Activated CD4-positive, alpha-beta T cell treated with anti-CD3 and anti-CD28 coated beads, Interleukin-2, amount 10 ng/mL, durations not matched to agents 24 days and 14 days (primary cell): Measurements from ENCODE around the gene AURKAIP1. TPM values are rescaled to one million over a fixed set of nuclear protein-coding genes. Genes with fewer than 3 reads are reported as not detected.

Experiments
- DNase-seq: peaks from one replicate; pipeline ENCODE4 v3.0.0; 2022
- H3K27ac Mint-ChIP-seq: one replicate; pipeline ENCODE4 v1.8.0; 2022; ENCODE audit warnings: mild to moderate bottlenecking, mixed read lengths
- H3K27me3 Mint-ChIP-seq: one replicate; pipeline ENCODE4 v1.8.0; 2022; ENCODE audit warnings: mixed read lengths
- H3K36me3 Mint-ChIP-seq: one replicate; pipeline ENCODE4 v1.8.0; 2022; ENCODE audit warnings: low read depth, mild to moderate bottlenecking, mixed read lengths
- H3K4me1 Mint-ChIP-seq: one replicate; pipeline ENCODE4 v1.8.0; 2021; ENCODE audit warnings: mixed read lengths
- H3K4me3 Mint-ChIP-seq: one replicate; pipeline ENCODE4 v1.8.0; 2022; ENCODE audit warnings: mild to moderate bottlenecking, moderate library complexity, mixed read lengths
- H3K9me3 Mint-ChIP-seq: one replicate; pipeline ENCODE4 v1.8.0; 2021; ENCODE audit warnings: mixed read lengths
- intact Hi-C: fragments of 100-400 bp; cut with micrococcal nuclease; formaldehyde crosslinking; loops from one replicate; pipeline ENCODE4 v1.15.1; 2023
- total RNA-seq: library from RNA; stranded (reverse); gene quantifications from 2 replicates; pipeline ENCODE4 v1.2.3, GENCODE V29; 2022

Gene AURKAIP1
- total RNA-seq, 1 donor from 2014 or later = 146 TPM

DNA sequence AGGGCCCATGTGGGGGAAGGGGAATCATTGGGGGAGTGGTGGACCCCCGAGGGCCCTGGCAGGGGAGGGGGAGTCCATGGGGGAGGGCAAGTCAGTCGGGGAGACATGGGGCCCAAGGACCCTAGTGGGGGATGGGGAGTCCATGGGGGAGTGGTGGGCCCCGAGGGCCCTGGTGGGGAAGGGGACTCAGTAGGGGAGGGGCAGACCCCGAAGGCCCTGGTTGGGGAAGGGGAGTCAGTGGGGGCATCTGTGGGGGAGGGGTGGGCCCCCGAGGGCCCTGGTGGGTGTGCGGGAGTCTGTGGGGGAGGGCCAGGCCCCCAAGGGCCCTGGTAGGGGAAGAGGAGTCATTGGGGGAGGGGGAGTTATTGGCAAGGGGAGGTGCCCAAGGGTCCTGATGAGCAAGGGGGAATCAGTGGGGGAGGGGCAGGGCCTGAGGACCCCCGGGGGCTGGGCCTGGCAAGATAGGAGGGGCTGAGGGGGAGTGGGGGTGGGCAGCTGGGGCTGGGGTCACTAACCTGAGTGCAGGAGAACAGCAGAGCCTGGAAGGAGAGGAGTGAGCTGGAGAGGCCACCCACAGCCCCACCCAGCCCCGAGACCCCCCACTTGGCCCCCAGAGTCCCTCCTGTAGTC, 18.7 kb downstream of the AURKAIP1 start:
- DNase-seq = no peak
- intact Hi-C loops = no loop called here
- peaks cover 14% of the 10 kb centered on the region for H3K4me1 Mint-ChIP-seq
- H3K9me3 Mint-ChIP-seq = no peaks in the 10 kb centered on the region
- peaks cover 2% of the 10 kb centered on the region for H3K36me3 Mint-ChIP-seq
- no peak overlapping the region for H3K27ac Mint-ChIP-seq
- H3K4me3 Mint-ChIP-seq = no peak overlapping the region
- peaks cover 30% of the 10 kb centered on the region for H3K27me3 Mint-ChIP-seq

DNA sequence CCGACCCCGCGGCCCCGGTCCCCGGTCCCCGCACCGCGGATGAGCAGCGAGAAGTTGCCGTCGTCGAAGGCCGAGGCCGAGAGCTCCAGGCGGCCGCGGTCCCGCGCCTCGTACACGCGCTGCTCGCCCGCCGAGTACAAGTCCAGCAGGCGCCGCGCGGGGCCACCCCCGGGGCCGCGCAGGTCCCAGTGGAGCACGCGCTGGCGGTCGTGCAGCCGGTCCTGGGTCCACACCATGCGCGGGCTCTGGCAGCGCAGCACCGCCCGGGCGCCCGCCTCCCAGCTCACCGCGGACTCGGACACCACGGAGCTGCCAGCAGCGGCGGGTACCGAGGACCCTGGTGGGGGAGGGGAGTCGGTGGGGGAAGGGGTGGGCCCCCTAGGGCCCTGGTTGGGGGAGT, 19.6 kb downstream of the AURKAIP1 start:
- Mint-ChIP-seq H3K4me3 (no peak overlapping the region), H3K27ac (no peak overlapping the region), H3K9me3 (no peaks in the 10 kb centered on the region), H3K4me1 (peaks cover 14% of the 10 kb centered on the region), H3K27me3 (peaks cover 26% of the 10 kb centered on the region), H3K36me3 (peaks cover 2% of the 10 kb centered on the region)
- no peak for DNase-seq
- intact Hi-C loops = no loop called here

DNA sequence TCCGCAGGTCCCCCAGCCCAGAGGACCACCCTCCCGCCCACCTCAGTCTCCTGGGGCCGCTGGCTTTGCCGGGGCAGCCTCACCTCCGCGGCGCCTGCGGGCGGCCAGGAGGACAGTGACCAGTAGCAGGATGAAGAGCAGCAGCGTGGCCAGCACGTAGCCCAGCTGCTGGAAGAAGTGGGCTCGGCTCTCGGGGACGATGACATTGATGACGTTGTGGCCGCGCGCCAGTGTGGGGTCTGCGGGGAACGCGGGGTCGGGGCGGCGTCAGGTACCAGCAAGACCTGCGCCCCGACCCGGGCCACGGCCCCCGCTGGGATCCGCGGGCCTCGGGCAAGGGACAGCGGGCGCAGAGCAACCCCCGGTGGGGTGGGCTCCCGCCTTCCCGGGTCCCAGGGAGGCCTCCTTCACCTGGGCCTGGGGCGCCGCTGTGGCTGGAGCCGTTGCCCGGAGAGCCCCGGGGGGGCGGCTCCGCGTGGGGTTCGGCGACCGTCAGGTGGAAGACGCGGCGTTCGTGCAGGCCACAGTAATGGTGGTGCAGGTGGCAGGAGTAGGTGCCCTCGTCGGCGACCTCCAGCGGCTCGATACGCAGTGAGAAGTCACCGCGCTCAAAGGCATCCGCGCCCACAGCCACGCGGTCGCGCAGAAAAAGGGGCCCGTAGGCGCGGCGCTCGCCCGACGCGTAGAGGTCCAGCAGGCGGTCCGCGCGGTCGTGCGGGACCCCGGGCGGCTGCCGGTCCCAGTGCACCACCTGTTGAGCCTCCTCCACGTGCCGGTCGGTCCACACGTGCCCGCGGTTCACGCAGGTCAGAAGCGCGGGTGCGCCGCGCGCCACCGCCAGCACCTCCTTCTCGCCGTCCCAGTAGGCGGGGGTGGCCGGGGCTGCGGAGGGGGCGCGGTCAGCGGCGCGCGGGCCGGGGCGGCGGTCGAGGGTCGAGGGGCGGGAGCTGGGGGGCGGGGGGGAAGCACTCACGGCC, 20.4 kb downstream of the AURKAIP1 start:
- Mint-ChIP-seq H3K4me1 (peaks cover 14% of the 10 kb centered on the region), H3K9me3 (no peaks in the 10 kb centered on the region), H3K27me3 (peaks cover 26% of the 10 kb centered on the region), H3K4me3 (no peak overlapping the region), H3K36me3 (peaks cover 2% of the 10 kb centered on the region), H3K27ac (no peak overlapping the region)
- intact Hi-C loops = no loop called here
- no peak for DNase-seq

DNA sequence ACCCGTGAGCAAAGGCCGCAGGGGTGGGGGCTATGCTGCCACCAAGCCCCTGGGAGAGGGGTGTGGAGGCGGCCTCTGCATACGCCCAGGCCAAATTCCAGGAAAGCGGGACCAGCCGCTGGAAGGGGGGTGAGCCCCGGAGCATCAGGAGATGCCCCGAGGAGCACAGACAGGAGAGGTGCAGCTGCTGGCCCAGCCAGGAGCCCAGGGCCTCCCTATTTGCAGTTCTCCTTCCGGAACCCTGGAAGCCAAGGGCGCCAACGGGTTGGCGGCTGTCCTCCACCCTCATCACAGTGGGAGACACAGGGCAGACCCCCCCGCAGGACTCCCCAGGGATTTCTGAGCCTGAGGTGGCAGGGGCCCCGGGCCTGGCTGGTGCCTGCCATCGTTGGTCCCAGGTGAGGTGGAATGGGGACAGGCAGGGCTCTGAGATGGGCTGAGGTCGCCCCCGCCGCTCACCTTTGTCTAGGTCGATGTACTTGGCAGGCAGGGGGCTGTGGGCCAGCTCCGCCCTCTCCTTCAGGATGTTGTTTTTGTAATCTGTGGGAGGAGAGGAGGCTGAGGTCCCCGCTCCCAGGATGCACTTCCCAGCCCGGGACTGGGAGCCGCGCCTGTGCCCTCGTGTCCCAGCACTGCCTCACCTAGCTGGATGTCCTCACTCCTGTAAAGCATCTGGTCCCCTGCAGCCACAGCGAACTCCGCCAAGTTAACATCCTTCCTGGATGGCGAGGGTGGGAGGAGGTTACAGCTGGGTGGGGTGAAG, 21.4 kb downstream of the AURKAIP1 start:
- no peak for DNase-seq
- Mint-ChIP-seq H3K9me3 (no peaks in the 10 kb centered on the region), H3K36me3 (peaks cover 2% of the 10 kb centered on the region), H3K4me1 (peaks cover 8% of the 10 kb centered on the region), H3K4me3 (no peak overlapping the region), H3K27ac (no peak overlapping the region), H3K27me3 (peaks cover 26% of the 10 kb centered on the region)
- intact Hi-C loops = no loop called here

DNA sequence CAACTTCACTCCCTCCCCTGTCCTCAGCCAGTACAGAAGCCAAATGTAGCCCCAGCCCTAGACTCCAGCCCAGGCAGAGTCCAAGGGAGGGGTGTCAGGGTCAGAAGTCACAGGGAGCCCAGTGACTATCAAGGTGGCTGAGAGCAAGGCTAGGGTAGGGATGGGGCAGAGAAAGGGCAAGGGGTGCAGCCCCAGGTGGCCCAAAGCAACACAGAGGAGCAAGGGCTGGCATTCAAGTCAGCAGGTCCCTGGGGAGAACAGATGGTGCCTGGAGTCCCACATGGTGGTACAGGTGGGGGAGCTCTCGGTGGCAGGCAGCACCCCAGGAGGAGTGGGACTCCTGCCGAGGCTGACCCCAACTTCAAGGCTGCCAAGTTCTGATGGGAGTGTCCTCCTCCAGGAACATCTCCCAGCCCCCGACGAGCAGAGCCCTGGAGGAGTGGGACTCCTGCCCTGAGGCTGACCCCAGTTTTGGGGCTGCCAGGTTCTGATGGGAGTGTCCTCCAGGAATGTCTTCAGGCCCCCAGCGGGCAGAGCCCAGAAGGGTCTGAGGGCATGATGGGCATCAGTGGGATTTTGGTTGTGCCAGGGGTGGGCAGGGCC, 22.1 kb downstream of the AURKAIP1 start:
- H3K27ac Mint-ChIP-seq = no peak overlapping the region
- intact Hi-C loops = no loop called here
- no peak for DNase-seq
- H3K9me3 Mint-ChIP-seq = no peaks in the 10 kb centered on the region
- peaks cover 2% of the 10 kb centered on the region for H3K36me3 Mint-ChIP-seq
- peaks cover 25% of the 10 kb centered on the region for H3K27me3 Mint-ChIP-seq
- peaks cover 6% of the 10 kb centered on the region for H3K4me1 Mint-ChIP-seq
- no peak overlapping the region for H3K4me3 Mint-ChIP-seq

DNA sequence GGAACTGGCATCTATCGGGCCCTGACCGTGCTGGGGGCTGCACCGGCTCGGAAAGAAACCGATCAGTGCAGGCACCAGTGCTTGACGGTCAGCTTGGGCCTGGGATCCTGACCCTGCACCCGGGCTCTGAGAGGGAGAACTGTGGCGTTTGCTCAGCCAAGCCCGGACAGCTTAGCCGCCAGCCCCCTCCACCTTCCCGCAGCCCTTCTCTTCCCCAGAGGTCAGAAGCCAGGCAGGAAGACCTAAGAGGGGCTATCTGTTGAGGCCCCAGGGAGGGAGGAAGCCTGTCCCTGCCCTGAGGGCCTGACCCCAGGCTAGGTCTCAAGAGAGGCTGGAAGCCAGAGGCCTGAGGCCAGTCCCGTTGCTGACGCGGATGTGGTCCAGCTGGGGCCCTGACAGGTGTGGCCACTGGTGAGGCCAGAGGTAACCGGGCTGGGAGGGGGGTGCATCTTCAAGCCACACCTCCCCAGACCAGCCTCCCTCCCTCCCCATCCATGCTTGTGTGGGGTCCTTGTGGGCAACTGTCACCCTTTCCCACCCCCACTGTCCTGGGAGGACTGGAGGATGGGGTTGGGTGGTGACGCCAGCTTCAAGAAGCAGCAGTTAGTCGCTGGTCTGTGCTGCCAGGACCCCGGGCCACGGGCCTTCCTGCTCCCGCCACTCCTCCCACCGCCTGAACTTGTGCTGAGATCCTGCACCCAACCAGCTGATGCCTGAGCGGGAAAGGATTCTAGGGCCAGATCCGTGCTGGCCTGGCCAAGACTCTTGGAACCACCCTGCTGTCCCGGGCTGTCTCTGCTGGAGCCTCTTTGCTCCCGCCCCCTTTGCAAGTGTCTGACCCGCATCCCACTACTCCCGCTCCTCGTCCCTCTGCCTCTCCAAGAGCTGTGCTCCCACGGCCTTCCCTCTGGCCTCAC, 23.2 kb downstream of the AURKAIP1 start:
- Mint-ChIP-seq H3K9me3 (no peaks in the 10 kb centered on the region), H3K4me3 (peak overlapping the region; percentile 80), H3K27me3 (peaks cover 20% of the 10 kb centered on the region), H3K36me3 (peaks cover 2% of the 10 kb centered on the region), H3K4me1 (peaks cover 16% of the 10 kb centered on the region), H3K27ac (peak overlapping the region; percentile 73)
- DNase-seq = no peak
- intact Hi-C loops = no loop called here

DNA sequence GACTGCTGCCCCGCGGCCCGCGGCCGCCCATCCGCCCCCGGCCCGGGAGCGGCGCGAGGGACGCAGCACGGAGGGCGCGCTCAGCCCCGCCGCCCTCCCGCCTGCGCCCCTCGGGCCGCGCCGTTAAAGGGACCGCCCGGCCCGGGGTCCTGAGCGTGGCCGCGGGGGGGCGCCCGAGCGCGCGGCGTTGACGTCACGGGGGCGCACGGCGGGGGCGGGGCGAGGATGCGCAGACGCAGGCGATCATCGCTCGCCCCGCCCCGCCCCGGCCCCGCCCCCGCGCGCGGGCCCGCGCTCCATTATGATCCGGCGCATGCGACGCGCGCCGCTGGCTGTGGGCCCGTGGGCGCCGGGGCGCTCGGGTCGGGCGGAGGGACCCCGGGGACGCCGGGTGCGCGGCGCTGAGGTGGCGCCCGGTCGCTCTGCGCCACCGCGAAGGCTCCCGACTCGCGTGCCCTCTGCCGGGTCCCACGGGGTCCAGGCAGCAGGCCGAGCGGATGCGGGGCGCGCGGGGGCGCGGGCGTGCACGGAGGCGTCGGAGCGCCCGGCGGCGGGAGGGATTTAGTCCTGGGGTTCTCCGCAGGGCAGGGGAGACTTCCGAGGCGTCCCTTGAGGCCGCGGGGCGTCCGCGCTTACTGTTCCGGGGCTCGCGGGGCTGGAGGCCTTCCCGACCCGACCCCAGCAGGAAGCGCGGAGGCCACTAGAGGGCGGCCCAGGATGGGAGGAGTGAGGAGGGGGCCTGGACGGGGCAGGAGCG, 25.6 kb downstream of the AURKAIP1 start, which contains the start of gene DVL1:
Gene DVL1 (minus strand): TSS at position 163 of the 757 bp plus-strand sequence. CDS start 353 bp downstream, outside the sequence.
- Mint-ChIP-seq H3K9me3 (no peaks in the 10 kb centered on the region), H3K4me1 (peaks cover 19% of the 10 kb centered on the region), H3K4me3 (peak within 1 kb of the TSS; percentile 81), H3K27me3 (peaks cover 20% of the 10 kb centered on the region), H3K27ac (no peak within 1 kb of the TSS), H3K36me3 (peaks cover 2% of the 10 kb centered on the region)
- DNase-seq = peak; percentile 91
- intact Hi-C loops = loop anchor here (2.0 kb wide), 3 partner anchors 25 to 49 kb away; partner anchors contain the start of genes AURKAIP1, CCNL2, CPTP and INTS11

DNA sequence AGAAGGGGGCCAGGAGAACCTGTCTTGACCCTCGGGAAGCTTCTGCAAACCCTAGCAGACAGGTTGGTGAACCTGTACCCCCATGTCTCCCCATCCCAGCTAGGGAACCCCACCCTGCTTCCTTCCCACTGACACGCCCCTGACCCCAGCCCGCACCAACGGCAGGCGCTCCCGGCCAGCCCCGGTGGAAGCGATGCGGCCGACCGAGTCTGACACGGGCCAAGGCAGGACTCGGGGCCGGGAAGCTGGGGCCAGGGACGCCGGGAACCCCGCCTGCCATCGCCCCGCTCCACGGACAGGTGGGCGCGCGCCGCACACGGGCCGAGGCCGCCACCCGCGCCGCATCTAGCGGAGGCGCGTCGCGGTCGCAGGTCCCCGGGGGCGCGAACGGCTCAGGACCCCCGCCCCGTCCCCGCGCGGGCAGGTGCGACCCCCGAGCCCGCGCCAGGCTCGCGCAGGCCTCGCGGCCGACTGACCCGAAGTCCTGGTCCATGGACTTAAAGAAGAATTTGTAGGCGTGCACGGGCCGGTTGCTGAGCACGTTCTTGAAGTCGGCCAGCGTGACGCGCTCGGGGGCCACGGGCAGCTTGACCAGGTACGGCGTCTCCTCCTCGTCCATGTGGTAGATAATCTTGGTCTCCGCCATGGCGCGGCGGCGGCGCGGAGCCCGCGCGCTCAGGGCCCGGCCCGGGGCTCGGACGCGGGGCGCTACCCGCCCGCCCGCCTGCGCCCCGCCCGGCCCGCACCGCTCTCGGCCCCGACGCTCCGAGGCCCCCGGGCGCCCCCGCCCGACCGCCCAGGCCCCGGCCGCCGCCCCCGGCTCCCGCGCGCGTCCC, 26.4 kb downstream of the AURKAIP1 start:
- Mint-ChIP-seq H3K36me3 (peaks cover 2% of the 10 kb centered on the region), H3K27me3 (peaks cover 14% of the 10 kb centered on the region), H3K4me1 (peaks cover 17% of the 10 kb centered on the region), H3K27ac (no peak overlapping the region), H3K9me3 (no peaks in the 10 kb centered on the region), H3K4me3 (peak overlapping the region; percentile 81)
- intact Hi-C loops = loop anchor here (2.0 kb wide), 3 partner anchors 24 to 50 kb away; partner anchors contain the start of genes AURKAIP1, CCNL2, CPTP and INTS11
- no peak for DNase-seq

DNA sequence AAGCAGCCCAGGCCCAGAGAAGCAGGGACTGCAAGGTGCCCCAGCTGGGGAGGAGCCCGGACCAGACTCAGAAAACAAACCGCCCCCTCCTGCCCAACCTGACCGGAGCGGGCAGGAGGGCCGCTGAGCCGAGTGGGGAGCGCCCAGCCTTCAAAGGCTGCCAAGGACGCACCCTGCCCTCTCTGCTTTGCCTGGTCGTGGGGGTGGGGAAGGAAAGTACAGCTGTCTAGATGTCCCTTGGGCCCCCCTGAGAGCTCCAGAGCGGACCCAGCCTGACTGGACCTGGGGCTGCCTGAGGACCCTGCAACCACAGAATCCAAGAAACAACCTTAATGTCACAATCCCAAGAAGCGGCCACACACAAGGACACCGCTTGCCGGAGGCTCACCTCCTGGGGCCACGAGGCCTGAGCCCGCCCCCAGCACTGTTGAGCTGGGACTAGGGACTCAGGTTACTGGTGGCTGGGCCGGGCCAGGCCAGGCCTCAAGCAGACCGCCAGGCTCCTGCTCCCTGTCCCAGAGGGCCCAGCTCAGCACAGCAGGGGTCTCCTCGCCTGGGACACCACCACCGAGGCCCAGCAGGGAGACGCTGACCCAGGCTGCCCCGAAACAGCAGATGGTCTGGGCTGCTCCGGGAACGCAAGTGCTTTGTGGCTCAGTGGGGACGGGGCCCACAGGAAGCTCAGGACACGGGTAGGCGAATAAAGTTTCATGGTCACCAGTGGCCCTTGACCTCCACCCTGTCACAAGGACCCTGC, 27.2 kb downstream of the AURKAIP1 start:
- Mint-ChIP-seq H3K9me3 (no peaks in the 10 kb centered on the region), H3K4me3 (peak overlapping the region; percentile 81), H3K4me1 (peaks cover 17% of the 10 kb centered on the region), H3K27me3 (peaks cover 9% of the 10 kb centered on the region), H3K27ac (peak overlapping the region; percentile 58), H3K36me3 (peaks cover 2% of the 10 kb centered on the region)
- intact Hi-C loops = loop anchor here (2.0 kb wide), 3 partner anchors 23 to 51 kb away; partner anchors contain the start of genes AURKAIP1, CCNL2, CPTP and INTS11
- DNase-seq = no peak

DNA sequence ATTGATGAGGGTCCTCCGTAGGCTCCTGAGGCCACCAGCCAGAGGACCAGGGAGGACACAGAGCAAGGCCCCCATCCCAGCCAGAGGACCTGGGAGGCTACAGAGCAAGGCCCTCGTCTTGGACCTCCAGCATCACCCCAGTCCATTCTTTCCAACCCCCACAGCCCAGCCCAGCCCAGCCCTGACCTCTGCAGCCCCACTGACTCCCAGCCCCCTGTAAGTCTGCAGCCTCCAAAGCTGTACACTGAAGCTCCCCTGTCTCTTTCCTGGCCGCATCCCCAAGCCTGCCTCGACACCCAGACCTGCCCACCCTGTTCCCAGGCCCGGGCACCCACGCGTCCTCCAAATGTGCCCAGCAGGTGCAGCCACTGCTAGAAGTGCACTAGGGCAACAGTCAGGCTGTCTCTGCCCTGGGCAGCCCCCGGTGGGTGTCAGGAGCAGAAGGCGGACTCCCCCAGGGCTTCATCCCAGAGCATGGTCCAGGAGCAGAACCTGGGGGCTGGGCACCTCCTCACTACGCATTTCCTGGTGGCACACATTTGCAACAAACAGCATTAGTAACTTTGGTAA, 27.9 kb downstream of the AURKAIP1 start:
- intact Hi-C loops = no loop called here
- H3K9me3 Mint-ChIP-seq = no peaks in the 10 kb centered on the region
- peaks cover 1% of the 10 kb centered on the region for H3K27me3 Mint-ChIP-seq
- H3K36me3 Mint-ChIP-seq = no peaks in the 10 kb centered on the region
- peaks cover 12% of the 10 kb centered on the region for H3K4me1 Mint-ChIP-seq
- H3K4me3 Mint-ChIP-seq = peak overlapping the region; percentile 81
- peak overlapping the region; percentile 51 for H3K27ac Mint-ChIP-seq
- no peak for DNase-seq
